DOHH2 (cell line): Measurements from ENCODE around the gene RASD2.

Experiments
- CTCF ChIP-seq: fragments of 200-600 bp; sonication (generic); IDR thresholded peaks from one replicate; pipeline ENCODE4 v1.5.1; 2014; ENCODE audit warnings: antibody characterized with exemption, mild to moderate bottlenecking, low read depth, low read length; ENCODE audit not compliant: poor library complexity, severe bottlenecking
- EZH2phosphoT487 ChIP-seq: fragments of 200-600 bp; sonication (generic); IDR thresholded peaks from 2 replicates; pipeline ENCODE4 v1.6.1; 2017; ENCODE audit warnings: borderline replicate concordance, mild to moderate bottlenecking, antibody characterized with exemption, low read length, moderate library complexity, mixed read lengths

GRCh38 chr22:35526333-35526979, 14.2 kb upstream of the RASD2 start:
- TF ChIP-seq CTCF (no peak), EZH2phosphoT487 (no peak)
